Activated T-helper 2 cell treated with anti-CD3 and anti-CD28 coated beads, Interferon-gamma antibody, Interleukin-2, Interleukin-4, amounts not matched to agents 10 μg/mL and 5 μg/mL and 100 μg/mL, durations not matched to agents 14 hours and 24 hours and 36 hours (primary cell): Measurements from ENCODE around the gene UBE2Q1. TPM values are rescaled to one million over a fixed set of nuclear protein-coding genes. Genes with fewer than 3 reads are reported as not detected.

ENCODE experiments used
- DNase-seq: peaks from one replicate; pipeline ENCODE4 v3.0.0; 2021; ENCODE audit warnings: low spot score
- H3K27ac Mint-ChIP-seq: one replicate; pipeline ENCODE4 v1.8.0; 2021; ENCODE audit warnings: mixed read lengths
- H3K27me3 Mint-ChIP-seq: one replicate; pipeline ENCODE4 v1.8.0; 2021; ENCODE audit warnings: low read depth, mixed read lengths
- H3K36me3 Mint-ChIP-seq: one replicate; pipeline ENCODE4 v1.8.0; 2021; ENCODE audit warnings: low read depth, mixed read lengths
- H3K4me1 Mint-ChIP-seq: one replicate; pipeline ENCODE4 v1.8.0; 2021; ENCODE audit warnings: low read depth, mixed read lengths
- H3K4me3 Mint-ChIP-seq: one replicate; pipeline ENCODE4 v1.8.0; 2021; ENCODE audit warnings: low read depth, mild to moderate bottlenecking, moderate library complexity, mixed read lengths
- H3K9me3 Mint-ChIP-seq: one replicate; pipeline ENCODE4 v1.8.0; 2021; ENCODE audit warnings: mixed read lengths
- intact Hi-C: fragments of 100-400 bp; cut with micrococcal nuclease; formaldehyde crosslinking; loops from one replicate; pipeline ENCODE4 v1.15.1; 2023
- total RNA-seq: library from RNA; stranded (reverse); gene quantifications from 2 replicates; pipeline ENCODE4 v1.2.3, GENCODE V29; 2022

Gene UBE2Q1
- total RNA-seq, 1 donor from 2014 or later = 96.5 TPM

DNA sequence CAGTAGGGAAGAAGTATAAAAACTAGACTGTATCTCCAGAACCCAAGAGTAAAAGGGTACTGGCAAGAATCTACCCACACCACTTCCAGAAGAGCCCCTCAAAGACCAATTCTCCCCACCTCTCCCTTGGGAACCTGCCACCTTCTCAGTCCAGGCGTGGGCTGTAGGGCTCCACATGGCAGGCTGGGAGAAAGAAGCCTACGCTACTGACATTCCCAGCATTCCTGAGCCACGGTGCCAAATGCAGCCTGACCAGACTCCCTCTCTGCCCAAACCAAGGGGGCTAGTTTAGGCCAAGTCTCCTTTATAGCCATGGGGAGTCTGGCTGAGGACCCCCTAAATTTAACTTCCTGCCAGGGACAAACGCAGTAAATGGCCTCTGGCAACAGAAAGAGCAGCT, 2.0 kb downstream of the UBE2Q1 start:
- Mint-ChIP-seq H3K4me3 (peak overlapping the region; percentile 1), H3K36me3 (peaks cover 59% of the 10 kb centered on the region), H3K9me3 (no peaks in the 10 kb centered on the region), H3K27me3 (no peaks in the 10 kb centered on the region), H3K27ac (no peak overlapping the region), H3K4me1 (peaks cover 22% of the 10 kb centered on the region)
- intact Hi-C loops = loop anchor here (5.0 kb wide), 7 partner anchors 106 to 506 kb away; partner anchors contain the start of genes ATP8B2, EFNA4, PBXIP1 and UBAP2L
- no peak for DNase-seq

DNA sequence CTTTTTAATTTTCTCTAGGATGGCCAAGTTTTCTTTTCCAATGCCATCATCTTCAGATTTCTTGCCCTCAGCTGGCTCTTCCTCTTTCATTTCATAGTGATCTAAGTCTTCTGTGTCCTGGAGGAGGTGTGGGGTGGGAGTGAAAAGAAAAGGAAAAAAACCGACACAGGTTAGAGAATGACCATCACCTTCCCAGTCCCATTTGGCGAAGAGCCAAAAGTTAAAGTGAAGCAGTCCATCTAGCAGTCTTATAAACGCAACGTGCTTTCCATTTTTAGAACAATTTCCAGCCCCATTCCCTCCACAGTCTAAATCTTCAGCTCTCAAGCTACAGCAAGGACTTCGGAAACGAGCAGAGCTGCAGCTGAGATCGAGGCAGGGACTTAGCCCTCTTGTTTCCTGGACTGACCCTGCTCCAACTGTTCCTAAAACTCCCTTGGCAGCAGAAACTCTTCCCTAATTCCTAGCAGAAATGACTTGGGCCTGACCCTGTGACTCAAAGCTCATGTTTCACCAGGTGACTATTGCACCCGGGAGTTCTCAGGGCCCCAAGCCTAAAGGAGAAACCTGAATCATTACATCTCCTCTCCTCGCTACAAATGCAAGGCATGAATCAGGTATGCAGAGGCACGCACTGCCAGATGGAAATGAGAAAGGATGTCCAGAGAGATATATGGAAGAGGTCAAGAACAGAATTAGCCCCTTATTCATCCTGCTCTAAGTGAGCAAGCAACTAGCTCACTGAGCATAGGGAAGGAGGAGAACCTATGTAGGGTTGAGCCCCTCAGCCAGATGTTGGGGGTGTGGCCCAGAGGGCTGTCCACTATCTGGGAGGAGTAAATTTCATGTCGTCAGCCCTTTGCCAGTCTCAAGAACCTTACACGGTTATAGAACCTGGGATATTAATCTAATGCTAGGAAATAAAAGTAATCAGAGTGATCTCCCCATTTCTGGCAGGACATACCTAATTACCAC, 5.1 kb downstream of the UBE2Q1 start:
- H3K9me3 Mint-ChIP-seq = no peaks in the 10 kb centered on the region
- peaks cover 86% of the 10 kb centered on the region for H3K36me3 Mint-ChIP-seq
- H3K4me1 Mint-ChIP-seq = peaks cover 30% of the 10 kb centered on the region
- H3K27me3 Mint-ChIP-seq = no peaks in the 10 kb centered on the region
- H3K4me3 Mint-ChIP-seq = no peak overlapping the region
- no peak for DNase-seq
- no peak overlapping the region for H3K27ac Mint-ChIP-seq
- intact Hi-C loops = no loop called here

DNA sequence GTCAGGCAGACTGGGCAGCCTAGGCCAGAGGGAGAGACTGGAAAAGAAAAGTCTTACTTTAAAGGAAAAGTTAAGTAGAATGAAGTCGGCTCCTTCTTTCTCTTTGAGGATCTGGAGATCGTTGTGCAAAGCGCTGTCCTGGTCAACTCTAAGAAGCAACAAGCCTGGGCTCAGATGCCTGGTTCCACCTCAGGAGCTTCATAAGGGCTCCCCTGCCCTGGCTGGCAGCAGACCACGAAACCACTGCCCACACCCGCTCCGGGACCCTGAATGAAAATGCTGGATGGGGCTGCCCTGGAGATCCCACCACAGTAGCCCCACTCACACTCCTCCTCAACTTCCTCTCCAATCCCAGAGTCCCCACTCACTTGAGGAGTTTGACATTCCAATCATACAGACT, 6.4 kb downstream of the UBE2Q1 start:
- H3K27me3 Mint-ChIP-seq = no peaks in the 10 kb centered on the region
- peaks cover 76% of the 10 kb centered on the region for H3K36me3 Mint-ChIP-seq
- intact Hi-C loops = no loop called here
- peaks cover 22% of the 10 kb centered on the region for H3K4me1 Mint-ChIP-seq
- no peak for DNase-seq
- no peaks in the 10 kb centered on the region for H3K9me3 Mint-ChIP-seq
- H3K27ac Mint-ChIP-seq = no peak overlapping the region
- no peak overlapping the region for H3K4me3 Mint-ChIP-seq

DNA sequence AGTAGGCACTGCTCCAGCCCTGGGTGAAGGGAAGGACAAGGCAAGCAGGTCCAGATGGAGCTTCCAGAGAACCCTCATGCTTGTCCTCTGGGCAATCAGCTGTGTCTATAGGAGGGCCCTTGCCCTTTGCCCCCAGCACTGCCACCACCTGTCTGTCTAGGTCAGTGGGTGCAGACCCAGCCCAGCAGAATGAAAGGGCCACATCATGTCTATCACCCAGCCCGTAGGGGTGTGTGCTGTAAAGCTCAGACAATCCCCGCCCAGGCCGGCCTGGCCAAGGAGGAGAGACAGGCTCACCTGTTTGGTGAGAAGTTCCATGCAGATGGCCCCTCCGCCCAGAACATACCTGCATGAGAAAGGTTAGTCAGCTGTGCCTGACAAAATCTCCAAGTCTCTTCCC, 7.0 kb downstream of the UBE2Q1 start:
- Mint-ChIP-seq H3K4me1 (peaks cover 17% of the 10 kb centered on the region), H3K36me3 (peaks cover 76% of the 10 kb centered on the region), H3K4me3 (no peak overlapping the region), H3K9me3 (no peaks in the 10 kb centered on the region), H3K27ac (no peak overlapping the region), H3K27me3 (no peaks in the 10 kb centered on the region)
- DNase-seq = no peak
- intact Hi-C loops = no loop called here

DNA sequence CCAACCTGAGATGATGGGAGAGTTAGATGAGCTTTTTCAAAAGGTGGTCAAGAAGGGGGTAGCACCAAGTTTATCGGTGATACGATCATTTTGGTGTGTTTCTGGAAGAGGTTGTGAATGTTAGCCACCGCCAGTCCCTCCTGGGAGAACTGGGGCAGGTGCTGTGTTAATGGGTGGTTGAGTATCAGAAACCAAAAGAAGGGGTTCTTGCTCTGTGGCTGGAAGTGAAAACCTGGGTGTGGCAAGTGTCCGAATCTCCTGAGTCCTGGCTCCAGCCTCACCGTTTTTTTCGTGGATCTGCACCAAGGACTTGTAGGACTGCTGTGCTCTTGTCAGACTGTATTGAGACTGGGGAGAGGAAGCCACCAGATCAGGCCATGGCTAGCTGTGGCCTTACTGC, 7.8 kb downstream of the UBE2Q1 start:
- intact Hi-C loops = no loop called here
- DNase-seq = no peak

DNA sequence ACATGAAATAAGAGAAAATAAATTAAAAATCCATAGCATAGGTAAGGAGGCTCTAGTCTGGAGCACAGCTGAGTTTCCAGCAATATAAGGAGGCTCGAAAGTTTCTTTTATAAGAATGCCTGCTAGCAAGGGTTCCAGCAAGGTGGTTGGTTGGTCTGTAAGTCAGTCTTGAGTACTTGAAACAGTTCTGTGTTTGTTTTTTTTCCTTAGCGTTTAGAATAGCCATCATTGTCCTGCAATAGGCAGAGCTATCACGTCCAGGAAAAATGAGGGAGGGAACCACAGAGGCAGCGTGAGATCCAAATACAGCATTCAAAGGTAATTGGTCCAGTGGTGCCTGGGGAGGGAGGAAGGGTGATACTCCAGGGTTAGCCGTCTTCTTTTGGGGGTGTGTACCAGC, 8.4 kb downstream of the UBE2Q1 start:
- no peak overlapping the region for H3K27ac Mint-ChIP-seq
- peaks cover 62% of the 10 kb centered on the region for H3K36me3 Mint-ChIP-seq
- H3K9me3 Mint-ChIP-seq = no peaks in the 10 kb centered on the region
- no peak for DNase-seq
- H3K4me3 Mint-ChIP-seq = no peak overlapping the region
- H3K27me3 Mint-ChIP-seq = no peaks in the 10 kb centered on the region
- H3K4me1 Mint-ChIP-seq = peaks cover 8% of the 10 kb centered on the region
- intact Hi-C loops = no loop called here

More for the DNA sequence above, 7.8 kb downstream of the UBE2Q1 start:
- no peak overlapping the region for H3K27ac Mint-ChIP-seq
- peaks cover 67% of the 10 kb centered on the region for H3K36me3 Mint-ChIP-seq
- H3K4me3 Mint-ChIP-seq = no peak overlapping the region
- no peaks in the 10 kb centered on the region for H3K27me3 Mint-ChIP-seq
- H3K4me1 Mint-ChIP-seq = peaks cover 9% of the 10 kb centered on the region
- H3K9me3 Mint-ChIP-seq = no peaks in the 10 kb centered on the region

DNA sequence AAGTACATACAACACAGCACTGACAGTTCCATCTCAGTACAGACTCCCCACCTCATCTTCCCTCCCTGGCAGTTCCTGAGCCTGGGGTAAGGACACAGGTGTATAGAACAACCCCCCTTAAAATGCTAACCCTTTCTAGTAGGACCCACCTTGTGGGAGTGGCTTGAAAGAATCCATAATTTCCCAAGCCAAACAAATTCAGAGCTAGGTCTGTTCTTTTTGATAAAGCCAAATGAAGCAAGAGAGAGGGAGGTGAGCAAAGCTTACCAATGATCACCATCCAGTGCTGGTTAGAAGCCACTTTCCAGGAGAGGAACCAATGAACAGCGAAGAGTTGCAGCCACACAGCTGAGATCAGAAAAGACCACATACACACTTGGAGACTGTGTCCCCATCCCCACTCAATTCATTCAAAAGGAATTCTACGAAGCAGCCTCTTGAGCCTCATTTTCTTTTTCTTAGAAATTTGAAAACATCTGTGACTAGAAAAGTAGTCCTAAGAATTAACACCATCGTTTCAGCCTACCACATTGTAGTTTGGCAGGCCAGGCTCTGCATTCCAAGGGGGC, 9.2 kb downstream of the UBE2Q1 start:
- intact Hi-C loops = no loop called here
- Mint-ChIP-seq H3K9me3 (no peaks in the 10 kb centered on the region), H3K27ac (no peak overlapping the region), H3K4me1 (peaks cover 8% of the 10 kb centered on the region), H3K4me3 (no peak overlapping the region), H3K27me3 (no peaks in the 10 kb centered on the region), H3K36me3 (peaks cover 54% of the 10 kb centered on the region)
- no peak for DNase-seq

DNA sequence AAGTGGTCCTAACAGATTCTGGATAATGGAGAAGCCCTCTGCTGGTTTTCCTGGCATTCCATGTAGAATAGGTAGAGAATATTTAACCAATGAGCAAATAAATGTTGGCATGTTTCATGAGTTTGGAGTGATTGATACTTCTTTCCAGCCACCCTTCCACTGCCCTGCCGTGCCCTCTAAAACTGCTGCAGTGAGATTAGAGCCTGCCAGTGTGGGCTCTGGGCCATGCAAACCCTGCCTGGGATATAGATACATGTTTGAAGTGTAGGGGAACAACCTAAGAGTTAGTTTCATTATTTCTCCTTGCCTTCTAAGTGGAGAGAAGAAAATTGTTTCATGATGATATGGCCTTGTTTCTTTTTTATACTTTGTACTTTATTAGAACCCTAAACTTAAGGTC, 10.4 kb downstream of the UBE2Q1 start:
- Mint-ChIP-seq H3K9me3 (no peaks in the 10 kb centered on the region), H3K4me1 (peaks cover 8% of the 10 kb centered on the region), H3K4me3 (no peak overlapping the region), H3K36me3 (peaks cover 43% of the 10 kb centered on the region), H3K27me3 (no peaks in the 10 kb centered on the region), H3K27ac (no peak overlapping the region)
- no peak for DNase-seq
- intact Hi-C loops = no loop called here

DNA sequence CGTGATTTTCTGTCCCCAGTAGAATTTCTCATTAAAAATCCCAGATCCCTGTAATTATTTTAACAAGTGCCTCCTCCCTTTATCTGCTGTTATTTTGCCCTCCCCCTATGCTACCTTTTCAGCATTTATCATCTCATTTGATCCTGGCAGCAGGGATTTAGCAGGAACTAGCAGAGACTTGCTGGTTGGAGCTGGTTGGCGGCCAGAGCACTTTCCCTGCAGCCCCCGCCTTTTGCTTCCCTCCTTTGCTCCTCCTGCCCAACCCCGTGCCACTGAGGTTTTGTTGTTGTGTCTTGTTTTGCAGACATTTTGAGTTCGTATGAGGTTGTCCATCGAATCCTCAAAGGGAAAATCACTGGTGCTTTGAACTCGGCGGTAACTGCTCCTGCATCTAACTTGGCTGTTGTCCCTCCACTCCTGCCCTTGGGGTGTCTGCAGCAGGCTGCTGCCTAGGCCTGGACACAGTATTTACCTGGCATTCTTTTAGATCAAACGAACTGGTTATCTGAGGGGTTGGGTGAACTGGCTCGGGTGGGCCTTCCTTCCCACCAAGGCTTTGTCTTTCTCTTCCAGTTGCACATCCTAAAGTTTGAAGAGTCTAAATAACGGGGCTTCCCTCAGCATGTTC, 11.2 kb downstream of the UBE2Q1 start:
- Mint-ChIP-seq H3K36me3 (peaks cover 35% of the 10 kb centered on the region), H3K27ac (no peak overlapping the region), H3K4me1 (peaks cover 8% of the 10 kb centered on the region), H3K27me3 (no peaks in the 10 kb centered on the region), H3K9me3 (no peaks in the 10 kb centered on the region), H3K4me3 (no peak overlapping the region)
- intact Hi-C loops = no loop called here
- DNase-seq = no peak

DNA sequence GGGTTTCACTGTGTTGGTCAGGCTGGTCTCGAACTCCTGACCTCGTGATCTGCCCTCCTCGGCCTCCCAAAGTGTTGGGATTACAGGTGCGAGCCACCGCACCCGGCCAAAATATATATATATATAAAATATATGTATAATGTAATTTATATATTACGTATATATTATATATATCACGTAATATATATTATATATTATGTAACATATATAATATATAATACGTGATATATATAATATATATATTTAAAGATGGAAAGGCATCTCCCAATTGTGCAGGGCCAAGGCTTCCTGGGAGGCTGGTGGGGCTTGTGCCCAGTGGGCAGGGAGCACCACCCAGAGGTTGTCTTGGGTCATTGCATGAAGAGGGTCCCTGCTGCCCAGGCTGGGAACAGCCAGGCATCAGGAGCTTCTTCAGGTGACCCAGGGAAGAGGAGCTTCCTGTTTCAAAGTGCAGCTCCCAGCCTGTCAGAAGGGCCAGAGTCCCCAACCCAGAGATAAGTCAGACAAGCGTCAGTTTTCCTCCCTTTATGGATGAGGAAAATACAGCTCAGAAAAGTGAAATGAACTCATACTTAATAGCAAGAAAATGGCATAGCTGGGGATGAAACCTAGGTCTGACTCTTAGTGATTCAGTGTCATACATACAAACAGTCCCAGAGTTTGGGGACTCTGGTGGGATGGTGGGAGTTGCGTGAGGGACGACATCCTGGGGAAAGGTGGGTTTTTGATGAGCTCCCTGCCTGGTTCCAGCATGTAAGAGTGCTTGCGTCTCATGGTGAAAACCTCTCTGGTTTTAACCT, 12.0 kb downstream of the UBE2Q1 start:
- Mint-ChIP-seq H3K9me3 (no peaks in the 10 kb centered on the region), H3K36me3 (peaks cover 27% of the 10 kb centered on the region), H3K27ac (no peak overlapping the region), H3K4me3 (no peak overlapping the region), H3K4me1 (peaks cover 8% of the 10 kb centered on the region), H3K27me3 (no peaks in the 10 kb centered on the region)
- DNase-seq = peak; percentile 37
- intact Hi-C loops = loop anchor here (1.0 kb wide), 1 partner anchor 67 kb away; no protein-coding TSS in a partner anchor

DNA sequence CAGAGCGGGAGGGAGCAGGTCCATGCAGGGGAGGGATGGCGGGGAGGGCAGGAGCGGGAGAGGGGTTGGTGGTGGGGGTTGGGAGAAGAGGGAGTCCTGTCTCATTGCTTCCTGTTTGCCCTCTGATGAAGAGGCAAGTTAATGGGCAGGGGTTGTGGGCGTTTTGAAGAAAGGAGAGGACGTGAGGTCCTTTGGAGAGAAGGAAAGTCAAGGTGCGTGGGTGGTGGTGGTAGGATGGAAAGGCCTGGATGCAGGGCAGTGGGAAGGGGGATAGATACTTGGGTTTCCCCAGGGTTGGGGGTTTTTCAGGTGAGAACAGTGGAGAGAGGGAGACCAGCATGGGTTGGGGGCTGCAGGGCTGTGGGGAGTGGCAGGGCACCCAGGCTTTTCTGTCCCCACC, 17.2 kb downstream of the UBE2Q1 start:
- H3K27me3 Mint-ChIP-seq = peaks cover 9% of the 10 kb centered on the region
- H3K27ac Mint-ChIP-seq = no peak overlapping the region
- H3K4me3 Mint-ChIP-seq = no peak overlapping the region
- no peaks in the 10 kb centered on the region for H3K9me3 Mint-ChIP-seq
- intact Hi-C loops = no loop called here
- no peaks in the 10 kb centered on the region for H3K36me3 Mint-ChIP-seq
- no peak for DNase-seq
- no peaks in the 10 kb centered on the region for H3K4me1 Mint-ChIP-seq
